Nephron (organoid): ENCODE measurements around the gene GRM1.
A peak's percentile ranks its signal among the peaks of the same experiment; 100 is the strongest.

Experiments
- H3K27ac Mint-ChIP-seq, 3 experiments: 2 replicates each; pipeline ENCODE4 v1.8.0; 2020; ENCODE audit warnings: mixed read lengths in 3 of 3, mild to moderate bottlenecking in 2 of 3, moderate library complexity in 1 of 3
- H3K27me3 Mint-ChIP-seq: 2 replicates; pipeline ENCODE4 v1.8.0; 2021; ENCODE audit warnings: low read depth, mild to moderate bottlenecking, moderate library complexity, mixed read lengths
- H3K36me3 Mint-ChIP-seq: 2 replicates; pipeline ENCODE4 v1.8.0; 2020; ENCODE audit warnings: low read depth, mixed read lengths
- H3K4me1 Mint-ChIP-seq: 2 replicates; pipeline ENCODE4 v1.8.0; 2020; ENCODE audit warnings: mixed read lengths
- H3K4me3 Mint-ChIP-seq, 3 experiments: 2 replicates each; pipeline ENCODE4 v1.8.0; 2020; ENCODE audit warnings: mild to moderate bottlenecking in 3 of 3, mixed read lengths in 3 of 3, moderate library complexity in 2 of 3
- H3K9me3 Mint-ChIP-seq: 2 replicates; pipeline ENCODE4 v1.8.0; 2020; ENCODE audit warnings: mixed read lengths
- TF ChIP-seq, protein P1 (sequence below), 3 experiments: fragments of 200-600 bp; sonication (generic); IDR thresholded peaks; one replicate each; pipeline ENCODE4 v1.5.0; 2021; ENCODE audit warnings: antibody characterized with exemption in 3 of 3; ENCODE audit not compliant: unreplicated experiment in 3 of 3

The GRM1 gene

DNA sequence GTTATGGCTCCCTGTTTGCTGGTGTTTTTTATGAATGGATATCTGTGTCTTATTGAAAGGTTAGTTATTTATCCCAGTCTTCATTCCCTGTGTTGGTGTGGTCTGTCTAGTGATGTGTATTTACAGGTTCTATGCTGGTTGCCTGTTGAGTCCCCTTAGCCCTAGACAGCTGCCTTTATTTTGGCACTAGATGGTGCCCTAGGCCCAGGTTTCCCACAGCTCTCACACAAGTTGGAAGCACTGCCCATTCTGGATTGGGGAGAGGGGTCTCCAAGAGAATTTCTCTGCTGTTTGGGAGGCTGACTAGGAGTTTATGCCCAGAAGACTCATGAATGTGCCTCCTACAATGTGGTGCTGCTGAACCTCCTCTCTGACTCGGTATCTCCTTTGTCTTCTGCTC is 12.4 kb downstream of the GRM1 start:
- TF ChIP-seq, protein P1, sequence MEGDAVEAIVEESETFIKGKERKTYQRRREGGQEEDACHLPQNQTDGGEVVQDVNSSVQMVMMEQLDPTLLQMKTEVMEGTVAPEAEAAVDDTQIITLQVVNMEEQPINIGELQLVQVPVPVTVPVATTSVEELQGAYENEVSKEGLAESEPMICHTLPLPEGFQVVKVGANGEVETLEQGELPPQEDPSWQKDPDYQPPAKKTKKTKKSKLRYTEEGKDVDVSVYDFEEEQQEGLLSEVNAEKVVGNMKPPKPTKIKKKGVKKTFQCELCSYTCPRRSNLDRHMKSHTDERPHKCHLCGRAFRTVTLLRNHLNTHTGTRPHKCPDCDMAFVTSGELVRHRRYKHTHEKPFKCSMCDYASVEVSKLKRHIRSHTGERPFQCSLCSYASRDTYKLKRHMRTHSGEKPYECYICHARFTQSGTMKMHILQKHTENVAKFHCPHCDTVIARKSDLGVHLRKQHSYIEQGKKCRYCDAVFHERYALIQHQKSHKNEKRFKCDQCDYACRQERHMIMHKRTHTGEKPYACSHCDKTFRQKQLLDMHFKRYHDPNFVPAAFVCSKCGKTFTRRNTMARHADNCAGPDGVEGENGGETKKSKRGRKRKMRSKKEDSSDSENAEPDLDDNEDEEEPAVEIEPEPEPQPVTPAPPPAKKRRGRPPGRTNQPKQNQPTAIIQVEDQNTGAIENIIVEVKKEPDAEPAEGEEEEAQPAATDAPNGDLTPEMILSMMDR (IDR thresholded peaks at IDR 0.05; ENCODE audit: unreplicated experiment in 3 of 3) = peak in 2 of 3 experiments; percentile 12 to 20
- no peaks in the 10 kb centered on the region for H3K4me1 Mint-ChIP-seq
- no peaks in the 10 kb centered on the region for H3K36me3 Mint-ChIP-seq
- H3K9me3 Mint-ChIP-seq = peaks cover 16% of the 10 kb centered on the region
- no peak overlapping the region for H3K4me3 Mint-ChIP-seq
- H3K27ac Mint-ChIP-seq = no peak overlapping the region
- no peaks in the 10 kb centered on the region for H3K27me3 Mint-ChIP-seq

DNA sequence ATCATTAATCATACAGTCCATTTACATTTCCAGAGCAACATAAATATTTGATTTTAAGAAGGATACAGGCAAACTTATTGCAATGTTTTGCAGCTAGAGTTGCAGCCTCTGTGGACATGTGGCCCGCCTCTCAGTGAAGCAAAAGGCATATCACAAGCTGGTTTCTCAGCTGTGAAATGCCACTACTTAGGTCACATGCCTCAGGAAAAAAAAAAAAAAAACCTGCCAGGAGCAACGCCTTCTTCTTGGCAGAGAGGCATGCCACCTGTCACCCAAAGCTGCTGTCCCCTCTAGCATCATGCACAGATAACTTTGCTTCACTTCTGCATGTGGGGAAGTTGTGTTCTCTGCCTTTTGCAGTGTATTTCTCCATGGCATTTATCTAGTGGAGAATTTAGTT is 18.5 kb downstream of the GRM1 start:
- TF ChIP-seq, protein P1 (IDR thresholded peaks at IDR 0.05; ENCODE audit: unreplicated experiment in 3 of 3) = no peak
- Mint-ChIP-seq H3K36me3 (no peaks in the 10 kb centered on the region), H3K4me3 (no peak overlapping the region), H3K27ac (no peak overlapping the region), H3K27me3 (no peaks in the 10 kb centered on the region), H3K4me1 (no peaks in the 10 kb centered on the region), H3K9me3 (no peaks in the 10 kb centered on the region)

GRCh38 chr6:146050168-146050567 is 21.3 kb downstream of the GRM1 start:
- Mint-ChIP-seq H3K27ac (no peak overlapping the region), H3K4me3 (no peak overlapping the region), H3K9me3 (no peaks in the 10 kb centered on the region), H3K4me1 (no peaks in the 10 kb centered on the region), H3K27me3 (no peaks in the 10 kb centered on the region), H3K36me3 (no peaks in the 10 kb centered on the region)
- TF ChIP-seq, protein P1 (IDR thresholded peaks at IDR 0.05; ENCODE audit: unreplicated experiment in 3 of 3) = no peak

DNA sequence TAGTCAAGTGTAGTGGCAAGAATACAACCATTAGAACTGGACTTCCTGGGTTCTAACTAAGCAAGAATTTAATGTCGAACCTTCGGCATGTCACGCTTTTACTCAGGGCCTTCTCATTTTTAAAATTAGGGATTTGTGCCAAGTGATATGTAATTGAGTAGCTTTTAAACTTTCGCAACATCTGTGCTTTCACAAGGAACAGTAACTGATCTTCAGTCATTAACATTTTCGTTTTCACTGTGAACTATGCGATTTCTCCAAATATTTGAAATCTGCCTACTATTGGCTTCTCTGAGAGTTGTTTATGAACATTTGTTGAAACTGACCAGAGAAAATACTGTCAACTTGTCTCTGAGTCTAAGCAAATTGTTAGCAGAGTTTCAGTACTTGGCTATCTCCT is 27.6 kb downstream of the GRM1 start:
- Mint-ChIP-seq H3K4me1 (no peaks in the 10 kb centered on the region), H3K9me3 (peaks cover 6% of the 10 kb centered on the region), H3K36me3 (no peaks in the 10 kb centered on the region), H3K27ac (no peak overlapping the region), H3K27me3 (no peaks in the 10 kb centered on the region), H3K4me3 (no peak overlapping the region)
- TF ChIP-seq, protein P1 (IDR thresholded peaks at IDR 0.05; ENCODE audit: unreplicated experiment in 3 of 3) = no peak

- TF ChIP-seq, protein P1 (IDR thresholded peaks at IDR 0.05; ENCODE audit: unreplicated experiment in 3 of 3) = no peak
Observed at GRCh38 chr6:146065690-146066089, 36.8 kb downstream of the GRM1 start.

GRCh38 chr6:146066506-146066905 is 37.6 kb downstream of the GRM1 start:
- no peak overlapping the region for H3K4me3 Mint-ChIP-seq
- H3K9me3 Mint-ChIP-seq = no peaks in the 10 kb centered on the region
- no peak overlapping the region for H3K27ac Mint-ChIP-seq
- TF ChIP-seq, protein P1 (IDR thresholded peaks at IDR 0.05; ENCODE audit: unreplicated experiment in 3 of 3) = no peak
- no peaks in the 10 kb centered on the region for H3K4me1 Mint-ChIP-seq
- no peaks in the 10 kb centered on the region for H3K36me3 Mint-ChIP-seq
- no peaks in the 10 kb centered on the region for H3K27me3 Mint-ChIP-seq

More at GRCh38 chr6:146065690-146066089, 36.8 kb downstream of the GRM1 start:
- no peak overlapping the region for H3K27ac Mint-ChIP-seq
- H3K4me3 Mint-ChIP-seq = no peak overlapping the region
- H3K27me3 Mint-ChIP-seq = no peaks in the 10 kb centered on the region
- H3K4me1 Mint-ChIP-seq = no peaks in the 10 kb centered on the region
- no peaks in the 10 kb centered on the region for H3K36me3 Mint-ChIP-seq
- H3K9me3 Mint-ChIP-seq = no peaks in the 10 kb centered on the region
